Right kidney (tissue), 1 donor: Measurements from ENCODE around the gene TACR2.

ENCODE experiments used
- DNase-seq: peaks from one replicate; pipeline ENCODE4 v3.0.0-alpha.2; 2016

TACR2 gene

GRCh38 chr10:69419096-69419743, 2.5 kb upstream of the TACR2 start:
- no peak for DNase-seq

- DNase-seq, result no peak
These were observed 1.5 kb upstream of the TACR2 start for GRCh38 chr10:69418052-69418752.

GRCh38 chr10:69417542-69417941, 824 bp upstream of the TACR2 start:
- DNase-seq, result no peak

- DNase-seq, result no peak
These were observed 767 bp downstream of the TACR2 start for GRCh38 chr10:69415951-69416350.

GRCh38 chr10:69415049-69415448, 1.7 kb downstream of the TACR2 start:
- DNase-seq, result no peak

- no peak for DNase-seq
These were observed 2.4 kb downstream of the TACR2 start for GRCh38 chr10:69414036-69415018.

GRCh38 chr10:69413221-69413865, 3.4 kb downstream of the TACR2 start:
- peak; percentile 36 for DNase-seq

GRCh38 chr10:69412232-69412790, 4.4 kb downstream of the TACR2 start:
- DNase-seq, result no peak

GRCh38 chr10:69411476-69411875, 5.2 kb downstream of the TACR2 start:
- DNase-seq, result no peak

GRCh38 chr10:69410487-69410886, 6.2 kb downstream of the TACR2 start:
- DNase-seq, result no peak

GRCh38 chr10:69409968-69410367, 6.8 kb downstream of the TACR2 start:
- DNase-seq, result no peak

GRCh38 chr10:69409176-69409495, 7.6 kb downstream of the TACR2 start:
- DNase-seq, result no peak

- DNase-seq, result peak; percentile 78
These were observed 8.2 kb downstream of the TACR2 start for GRCh38 chr10:69408318-69409175.

- peak; percentile 28 for DNase-seq
These were observed 9.0 kb downstream of the TACR2 start for GRCh38 chr10:69407621-69408301.

GRCh38 chr10:69406816-69407580, 9.7 kb downstream of the TACR2 start:
- DNase-seq, result no peak

- no peak for DNase-seq
These were observed 10.4 kb downstream of the TACR2 start for GRCh38 chr10:69406302-69406811.

- DNase-seq, result no peak
These were observed 11.5 kb downstream of the TACR2 start for GRCh38 chr10:69405221-69405620.

- DNase-seq, result no peak
These were observed 11.9 kb downstream of the TACR2 start for GRCh38 chr10:69404786-69405185.

- no peak for DNase-seq
These were observed 13.2 kb downstream of the TACR2 start for GRCh38 chr10:69403519-69403918.

GRCh38 chr10:69403066-69403465, 13.7 kb downstream of the TACR2 start:
- DNase-seq, result no peak
